Measurements from ENCODE around the gene RRP1. TPM values are rescaled to one million over a fixed set of nuclear protein-coding genes. Genes with fewer than 3 reads are reported as not detected.

Gene RRP1
- total and polyA plus RNA-seq, 2 of the 13 experiments (the other 11 are each of a cell fraction or from before 2014, with no cell fraction given): 20.1 to 35.1 TPM

DNA sequence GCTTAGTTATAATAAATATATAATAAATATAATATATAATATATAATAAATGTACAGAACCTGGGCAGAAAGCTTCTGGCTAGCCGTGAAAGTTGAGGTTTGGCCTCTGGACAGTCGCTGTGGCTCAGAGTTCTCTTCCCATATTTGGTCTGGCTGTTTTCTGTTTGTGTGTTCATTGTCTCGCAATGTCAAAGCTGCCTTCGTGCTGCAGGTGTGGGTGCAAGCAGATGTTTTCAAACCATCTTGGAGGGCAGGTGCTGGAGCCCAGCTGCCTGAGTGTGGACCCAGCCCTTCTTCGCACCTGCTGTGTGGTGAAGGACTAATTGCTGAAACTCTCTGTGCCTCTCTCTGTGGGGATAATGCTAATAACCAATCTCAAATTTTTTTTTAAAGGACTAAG, 9.7 kb upstream of the RRP1 start (continued):
- TF ChIP-seq, protein P1, sequence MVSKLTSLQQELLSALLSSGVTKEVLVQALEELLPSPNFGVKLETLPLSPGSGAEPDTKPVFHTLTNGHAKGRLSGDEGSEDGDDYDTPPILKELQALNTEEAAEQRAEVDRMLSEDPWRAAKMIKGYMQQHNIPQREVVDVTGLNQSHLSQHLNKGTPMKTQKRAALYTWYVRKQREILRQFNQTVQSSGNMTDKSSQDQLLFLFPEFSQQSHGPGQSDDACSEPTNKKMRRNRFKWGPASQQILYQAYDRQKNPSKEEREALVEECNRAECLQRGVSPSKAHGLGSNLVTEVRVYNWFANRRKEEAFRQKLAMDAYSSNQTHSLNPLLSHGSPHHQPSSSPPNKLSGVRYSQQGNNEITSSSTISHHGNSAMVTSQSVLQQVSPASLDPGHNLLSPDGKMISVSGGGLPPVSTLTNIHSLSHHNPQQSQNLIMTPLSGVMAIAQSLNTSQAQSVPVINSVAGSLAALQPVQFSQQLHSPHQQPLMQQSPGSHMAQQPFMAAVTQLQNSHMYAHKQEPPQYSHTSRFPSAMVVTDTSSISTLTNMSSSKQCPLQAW (CRISPR knock-in tag; IDR thresholded peaks at IDR 0.05): 0 out of 2 replicates have a peak, but pooled peaks have one; percentile 23

DNA sequence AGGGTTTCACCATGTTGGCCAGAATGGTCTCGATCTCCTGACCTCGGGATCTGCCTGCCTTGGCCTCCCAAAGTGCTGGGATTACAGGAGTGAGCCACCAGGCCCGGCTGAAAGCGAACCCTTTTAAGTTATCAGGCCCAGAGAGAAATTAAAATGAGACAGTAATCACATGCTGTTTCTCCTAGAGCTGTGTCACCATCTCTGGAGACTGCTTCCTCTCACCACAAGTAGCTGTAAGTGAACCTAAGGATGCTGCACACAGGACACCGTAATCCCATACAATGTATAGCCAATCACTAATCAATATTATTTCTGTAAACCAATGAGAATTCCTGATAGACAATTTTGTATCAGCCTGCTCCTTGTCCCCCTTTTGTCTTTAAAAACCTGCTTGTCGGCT, 7.5 kb upstream of the RRP1 start:
- Histone ChIP-seq H3K27me3 (ENCODE audit: control insufficient read depth in 1 of 2, insufficient read depth in 2 of 2, low read length in 2 of 2) (no peaks in the 10 kb centered on the region), H3K9me3 (ENCODE audit: low read length) (no peaks in the 10 kb centered on the region), H3K4me1 (ENCODE audit: insufficient read depth, low read length) (peaks cover 77% of the 10 kb centered on the region), H4K20me1 (ENCODE audit: insufficient read depth, low read length) (no peaks in the 10 kb centered on the region), H3K79me2 (ENCODE audit: insufficient read depth, low read length) (no peaks in the 10 kb centered on the region), H3K36me3 (replicated peaks in 1 of 2; ENCODE audit: control insufficient read depth in 1 of 2, insufficient read depth in 2 of 2, low read length in 2 of 2) (no peaks in the 10 kb centered on the region), H2AFZ (ENCODE audit: low read length) (no peak overlapping the region), H3K9ac (ENCODE audit: insufficient read depth, low read depth, low read length) (no peak overlapping the region), H3K4me3 (replicated peaks in 1 of 3; ENCODE audit: insufficient read depth in 1 of 3, low read depth in 2 of 3, low read length in 3 of 3) (no peak overlapping the region), H3K27ac (ENCODE audit: extremely low read length, insufficient read depth, low read length) (no peak overlapping the region), H3K4me2 (ENCODE audit: low read depth, low read length) (no peak overlapping the region)
- FAIRE-seq (no peak), DNase-seq (ENCODE audit: low spot score) (no peak), ATAC-seq (no peak)
- intact Hi-C loops (cut with micrococcal nuclease; ENCODE audit: unreplicated experiment) (no loop called here), in situ Hi-C loops (cut with HindIII; ENCODE audit: extremely low pct_ligation_motif_present, low pct_unique_long_range_greater_than_20kb) (no loop called here)
- ChIA-PET POLR2A (no interaction called here), CTCF (ENCODE audit: low intra/inter-chr PET ratio, low total read pairs) (no interaction called here)
- no TSS peak for BruUV-seq (replicated peaks)
- TF ChIP-seq ZNF282 (IDR thresholded peaks at IDR 0.05; ENCODE audit: partially characterized antibody) (no peak), KLF16 (CRISPR knock-in tag; IDR thresholded peaks at IDR 0.05) (no peak), ARNT (IDR thresholded peaks at IDR 0.05) (no peak)
- TF ChIP-seq, protein P2, sequence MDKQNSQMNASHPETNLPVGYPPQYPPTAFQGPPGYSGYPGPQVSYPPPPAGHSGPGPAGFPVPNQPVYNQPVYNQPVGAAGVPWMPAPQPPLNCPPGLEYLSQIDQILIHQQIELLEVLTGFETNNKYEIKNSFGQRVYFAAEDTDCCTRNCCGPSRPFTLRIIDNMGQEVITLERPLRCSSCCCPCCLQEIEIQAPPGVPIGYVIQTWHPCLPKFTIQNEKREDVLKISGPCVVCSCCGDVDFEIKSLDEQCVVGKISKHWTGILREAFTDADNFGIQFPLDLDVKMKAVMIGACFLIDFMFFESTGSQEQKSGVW (CRISPR knock-in tag; IDR thresholded peaks at IDR 0.05; ENCODE audit: borderline replicate concordance): no peak
- 92% methylated on average over 6 of the region's 6 CpGs for WGBS (ENCODE audit: low lambda C conversion rate)
